ENCODE measurements around the gene PDGFRA. TPM values are rescaled to one million over a fixed set of nuclear protein-coding genes. Genes with fewer than 3 reads are reported as not detected.

Gene PDGFRA
- total and polyA plus RNA-seq, 10 of the 15 experiments (the other 5 are each of a cell fraction or from before 2014, with no cell fraction given) = 0.01 to 0.28 (median 0.06) TPM; not detected in 5

- RAD21 ChIA-PET (ENCODE audit: unreplicated experiment) = no interaction called here
- peaks cover 0 to 2% of the 10 kb centered on the region in 2 experiments; a peak in 3 of 4 replicates for H3K27me3 ChIP-seq (replicated peaks in 1 of 2; ENCODE audit: control insufficient read depth in 2 of 2, insufficient read depth in 2 of 2, low read length in 1 of 2)
- no peak overlapping the region for H3K9ac ChIP-seq (ENCODE audit: control insufficient read depth, insufficient read depth, low read length)
- FAIRE-seq = no peak
- SMC1A ChIA-PET (ENCODE audit: uncharacterized antibody, unreplicated experiment) = interaction anchor here (0.5 kb wide), 1 partner anchor 1130 kb away, joined by 3 read pairs; no protein-coding TSS in a partner anchor
- H3K4me2 ChIP-seq (ENCODE audit: control insufficient read depth, insufficient read depth) = no peak overlapping the region
- CTCF ChIA-PET = no interaction called here
- 0% methylated on average over 3 of the region's 3 CpGs for WGBS (ENCODE audit: insufficient coverage, insufficient replicate concordance, low lambda C conversion rate, missing lambda C conversion rate)
- in situ Hi-C loops (cut with MboI) (no loop called here), intact Hi-C loops (cut with micrococcal nuclease; ENCODE audit: unreplicated experiment) (no loop called here)
- no peak for ATAC-seq
- POLR2A ChIA-PET = no interaction called here
- no peaks in the 10 kb centered on the region for H3K79me2 ChIP-seq (ENCODE audit: control insufficient read depth, insufficient read depth, low read length)
- no peaks in the 10 kb centered on the region for H3K9me3 ChIP-seq (replicated peaks; ENCODE audit: control insufficient read depth, insufficient read depth, low read length)
- no peaks in the 10 kb centered on the region for H3K36me3 ChIP-seq (ENCODE audit: control insufficient read depth in 2 of 2, insufficient read depth in 2 of 2, low read length in 1 of 2)
- no peaks in the 10 kb centered on the region for H3K4me1 ChIP-seq (ENCODE audit: control insufficient read depth, insufficient read depth, low read length)
- H2AFZ ChIP-seq (ENCODE audit: control insufficient read depth, low read depth, low read length) = no peak overlapping the region
- no peak for DNase-seq (ENCODE audit: low read depth, low spot score)
- H4K20me1 ChIP-seq (ENCODE audit: control insufficient read depth, insufficient read depth) = no peaks in the 10 kb centered on the region
- H3K4me3 ChIP-seq = no peak overlapping the region
- H3K27ac ChIP-seq (ENCODE audit: control insufficient read depth, insufficient read depth) = no peak overlapping the region
- BruUV-seq (replicated peaks) = no TSS peak
- TF ChIP-seq MEF2A (IDR thresholded peaks at IDR 0.05; ENCODE audit: insufficient read depth, low read depth, low read length) (no peak), GABPA (IDR thresholded peaks at IDR 0.05; ENCODE audit: low read depth) (no peak), ZNF217 (IDR thresholded peaks at IDR 0.05) (no peak), ESRRA (IDR thresholded peaks at IDR 0.05; ENCODE audit: low read length) (no peak), CBX3 (IDR thresholded peaks at IDR 0.05; ENCODE audit: borderline replicate concordance, low read depth) (no peak), MLLT1 (IDR thresholded peaks at IDR 0.05) (no peak), ETV6 (conservative IDR thresholded peaks at IDR 0.05 in 1 of 2, IDR thresholded peaks at IDR 0.05 in 1 of 2; ENCODE audit: borderline replicate concordance in 1 of 2, low read depth in 1 of 2) (no peak), ZBTB11 (CRISPR knock-in tag; IDR thresholded peaks at IDR 0.05) (no peak), TARDBP (IDR thresholded peaks at IDR 0.05; ENCODE audit: borderline replicate concordance) (no peak), MTA3 (IDR thresholded peaks at IDR 0.05; ENCODE audit: borderline replicate concordance, low read length) (no peak), BCLAF1 (IDR thresholded peaks at IDR 0.05) (no peak), SP1 (IDR thresholded peaks at IDR 0.05; ENCODE audit: low read depth, low read length) (no peak), CHD2 (IDR thresholded peaks at IDR 0.05; ENCODE audit: borderline replicate concordance, low read depth, low read length) (no peak), RFX5 (IDR thresholded peaks at IDR 0.05; ENCODE audit: low read depth, low read length) (no peak), SMAD1 (IDR thresholded peaks at IDR 0.05; ENCODE audit: low read depth, partially characterized antibody) (no peak), BRCA1 (IDR thresholded peaks at IDR 0.05; ENCODE audit: low read depth, low read length) (no peak), MXI1 (IDR thresholded peaks at IDR 0.05; ENCODE audit: low read depth, low read length) (no peak)
Measured at GRCh38 chr4:54184581-54184980, 44.5 kb upstream of the PDGFRA start.
